ENCODE results near the gene RRP1. TPM values are rescaled to one million over a fixed set of nuclear protein-coding genes. Genes with fewer than 3 reads are reported as not detected.
A peak's percentile ranks its signal among the peaks of the same experiment; 100 is the strongest.

Gene RRP1
- total RNA-seq, 2 donors from 2014 or later: 5.7 to 10.0 TPM

- TF ChIP-seq CTCF (IDR thresholded peaks at IDR 0.05): peak; percentile 96
- H3K27me3 ChIP-seq: no peaks in the 10 kb centered on the region
- no peaks in the 10 kb centered on the region for H3K36me3 ChIP-seq
- DNase-seq (ENCODE audit: low spot score): peak; percentile 83
- no peak overlapping the region for H3K4me3 ChIP-seq
- peaks cover 0 to 19% of the 10 kb centered on the region in 2 donors for H3K4me1 ChIP-seq
- H3K27ac ChIP-seq: no peak overlapping the region
- H3K9me3 ChIP-seq: no peaks in the 10 kb centered on the region
Observed at GRCh38 chr21:43810505-43811261, 21.3 kb downstream of the RRP1 start.

GRCh38 chr21:43811262-43812105, 22.1 kb downstream of the RRP1 start:
- Histone ChIP-seq H3K36me3 (no peaks in the 10 kb centered on the region), H3K4me1 (peaks cover 0 to 19% of the 10 kb centered on the region in 2 donors), H3K27ac (no peak overlapping the region), H3K27me3 (no peaks in the 10 kb centered on the region), H3K4me3 (peak overlapping the region in 1 of 2 donors; percentile 9), H3K9me3 (no peaks in the 10 kb centered on the region)
- no peak for TF ChIP-seq CTCF (IDR thresholded peaks at IDR 0.05)
- DNase-seq (ENCODE audit: low spot score): no peak

- DNase-seq (ENCODE audit: low spot score): no peak
- Histone ChIP-seq H3K27ac (no peak overlapping the region), H3K4me1 (peaks cover 0 to 19% of the 10 kb centered on the region in 2 donors), H3K4me3 (peak overlapping the region in 1 of 2 donors; percentile 9), H3K9me3 (no peaks in the 10 kb centered on the region), H3K27me3 (no peaks in the 10 kb centered on the region), H3K36me3 (no peaks in the 10 kb centered on the region)
- no peak for TF ChIP-seq CTCF (IDR thresholded peaks at IDR 0.05)
Observed at GRCh38 chr21:43812139-43812821, 22.9 kb downstream of the RRP1 start.

- H3K4me1 ChIP-seq: peaks cover 0 to 19% of the 10 kb centered on the region in 2 donors
- no peak overlapping the region for H3K27ac ChIP-seq
- no peaks in the 10 kb centered on the region for H3K27me3 ChIP-seq
- no peak for DNase-seq (ENCODE audit: low spot score)
- H3K36me3 ChIP-seq: no peaks in the 10 kb centered on the region
- no peaks in the 10 kb centered on the region for H3K9me3 ChIP-seq
- no peak overlapping the region for H3K4me3 ChIP-seq
- no peak for TF ChIP-seq CTCF (IDR thresholded peaks at IDR 0.05)
Observed at GRCh38 chr21:43812957-43813655, 23.7 kb downstream of the RRP1 start.

- H3K4me3 ChIP-seq: no peak overlapping the region
- no peaks in the 10 kb centered on the region for H3K27me3 ChIP-seq
- no peak for TF ChIP-seq CTCF (IDR thresholded peaks at IDR 0.05)
- H3K4me1 ChIP-seq: peaks cover 0 to 19% of the 10 kb centered on the region in 2 donors
- no peaks in the 10 kb centered on the region for H3K36me3 ChIP-seq
- DNase-seq (ENCODE audit: low spot score): no peak
- peaks cover 0 to 3% of the 10 kb centered on the region in 2 donors for H3K9me3 ChIP-seq
- no peak overlapping the region for H3K27ac ChIP-seq
Observed at GRCh38 chr21:43813656-43813980, 24.2 kb downstream of the RRP1 start.
